Neuronal stem cell (in vitro differentiated cells): ENCODE results near the gene VCL.

ENCODE experiments used
- DNase-seq: peaks from one replicate; pipeline ENCODE4 v3.0.0-alpha.2; 2013; ENCODE audit warnings: low spot score
- H2AFZ ChIP-seq: one replicate; pipeline ENCODE4 v1.6.1; 2013; ENCODE audit warnings: mild to moderate bottlenecking, low read length, inconsistent platforms
- H2AK5ac ChIP-seq: 2 replicates; pipeline ENCODE4 v1.6.1; 2013; ENCODE audit warnings: low read depth, mild to moderate bottlenecking, inconsistent platforms, low read length, moderate library complexity, mixed read lengths
- H2BK120ac ChIP-seq: 2 replicates; pipeline ENCODE4 v1.6.1; 2013; ENCODE audit warnings: low read depth, mild to moderate bottlenecking, inconsistent platforms, low read length, moderate library complexity, mixed read lengths
- H2BK12ac ChIP-seq: one replicate; pipeline ENCODE4 v1.6.1; 2013; ENCODE audit warnings: low read length, inconsistent platforms
- H2BK15ac ChIP-seq: 2 replicates; pipeline ENCODE4 v1.6.1; 2013; ENCODE audit warnings: mild to moderate bottlenecking, low read length, inconsistent platforms, mixed read lengths
- H2BK5ac ChIP-seq: one replicate; pipeline ENCODE4 v1.6.1; 2013; ENCODE audit warnings: inconsistent platforms, mild to moderate bottlenecking, low read length, moderate library complexity
- H3K14ac ChIP-seq: one replicate; pipeline ENCODE4 v1.6.1; 2013; ENCODE audit warnings: low read length, inconsistent platforms
- H3K18ac ChIP-seq: 2 replicates; pipeline ENCODE4 v1.6.1; 2013; ENCODE audit warnings: low read length, inconsistent platforms
- H3K23ac ChIP-seq: 2 replicates; pipeline ENCODE4 v1.6.1; 2013; ENCODE audit warnings: low read depth, mild to moderate bottlenecking, mixed read lengths, low read length, inconsistent platforms; ENCODE audit not compliant: poor library complexity
- H3K27ac ChIP-seq: replicated peaks from 3 replicates; pipeline ENCODE4 v1.5.1; 2013; ENCODE audit warnings: low read length, inconsistent platforms
- H3K27me3 ChIP-seq, 3 experiments: 2 replicates each; pipeline ENCODE4 v1.6.1; 2013; ENCODE audit warnings: low read length in 3 of 3, mild to moderate bottlenecking in 2 of 3, inconsistent platforms in 1 of 3, low read depth in 1 of 3, mixed read lengths in 1 of 3, moderate library complexity in 1 of 3; ENCODE audit not compliant: control insufficient read depth in 3 of 3, insufficient read depth in 3 of 3
- H3K36me3 ChIP-seq, 2 donors: replicated peaks in 1 of 2; 2 replicates each; pipeline ENCODE4 v1.6.1; 2013; ENCODE audit warnings: low read length in 2 of 2; ENCODE audit not compliant: control insufficient read depth in 2 of 2, insufficient read depth in 2 of 2
- H3K4ac ChIP-seq: 2 replicates; pipeline ENCODE4 v1.6.1; 2013; ENCODE audit warnings: inconsistent platforms, mild to moderate bottlenecking, low read length, moderate library complexity
- H3K4me1 ChIP-seq, 2 donors: 1 replicate in 1 of 2; 2 replicates in 1 of 2; pipeline ENCODE4 v1.6.1; 2013; ENCODE audit warnings: low read length in 2 of 2, low read depth in 1 of 2; ENCODE audit not compliant: control insufficient read depth in 2 of 2, insufficient read depth in 1 of 2
- H3K4me2 ChIP-seq: one replicate; pipeline ENCODE4 v1.6.1; 2013; ENCODE audit warnings: mild to moderate bottlenecking, low read length, inconsistent platforms; ENCODE audit not compliant: insufficient read depth, poor library complexity, severe bottlenecking
- H3K4me3 ChIP-seq, 2 donors: 2 replicates each; pipeline ENCODE4 v1.5.1; 2013; ENCODE audit warnings: low read length in 2 of 2, mild to moderate bottlenecking in 2 of 2, inconsistent platforms in 1 of 2, moderate library complexity in 1 of 2
- H3K79me1 ChIP-seq: one replicate; pipeline ENCODE4 v1.6.1; 2013; ENCODE audit warnings: low read depth, mild to moderate bottlenecking, inconsistent platforms, low read length, moderate library complexity
- H3K9ac ChIP-seq: one replicate; pipeline ENCODE4 v1.6.1; 2013; ENCODE audit warnings: mild to moderate bottlenecking, low read depth, low read length, inconsistent platforms; ENCODE audit not compliant: poor library complexity
- H3K9me3 ChIP-seq, 2 donors: replicated peaks in 1 of 2; 2 replicates each; pipeline versions ENCODE3 to v1.6.1; 2013; ENCODE audit warnings: low read length in 2 of 2, mild to moderate bottlenecking in 2 of 2, inconsistent platforms in 1 of 2, low read depth in 1 of 2, mixed read lengths in 1 of 2, moderate library complexity in 1 of 2; ENCODE audit not compliant: control insufficient read depth in 2 of 2, insufficient read depth in 1 of 2
- H4K8ac ChIP-seq: one replicate; pipeline ENCODE4 v1.6.1; 2013; ENCODE audit warnings: low read depth, mild to moderate bottlenecking, inconsistent platforms, low read length, moderate library complexity
- H4K91ac ChIP-seq: one replicate; pipeline ENCODE4 v1.6.1; 2013; ENCODE audit warnings: low read length, low read depth, mild to moderate bottlenecking, inconsistent platforms; ENCODE audit not compliant: poor library complexity
- WGBS, 2 donors: extraction: QIAGEN DNeasy Blood & Tissue Kit; methylation state at CpG; one replicate each; pipeline ENCODE4 v1.1.7; 2013; ENCODE audit warnings: missing lambda C conversion rate in 2 of 2, mixed read lengths in 1 of 2; ENCODE audit not compliant: insufficient read length in 2 of 2, insufficient replicate concordance in 1 of 2; ENCODE audit errors: extremely low coverage in 2 of 2; 5-methylcytosine and 5-hydroxymethylcytosine counted together

Gene VCL

DNA sequence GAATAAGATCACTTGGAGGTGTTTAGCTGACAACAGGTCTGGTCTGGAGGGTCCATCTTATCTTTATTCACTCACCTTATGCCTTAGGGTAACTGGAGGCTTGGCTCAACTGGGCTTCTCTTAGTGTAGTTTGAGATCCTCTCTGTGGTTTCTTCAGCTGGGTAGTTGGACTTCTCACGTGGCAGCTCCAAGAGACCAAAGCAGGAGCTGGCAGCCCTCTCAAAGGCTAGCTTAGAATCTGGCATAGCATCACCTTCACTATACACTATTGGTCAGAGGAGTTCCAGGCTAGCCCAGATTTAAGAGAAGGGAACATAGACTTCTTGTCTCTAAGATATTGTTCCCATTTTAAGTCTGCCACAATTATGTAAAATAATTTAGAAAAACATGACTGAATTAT is 169.5 kb downstream of the VCL start:
- no peak overlapping the region for H3K9ac ChIP-seq
- no peak overlapping the region for H2BK15ac ChIP-seq
- no peak overlapping the region for H3K18ac ChIP-seq
- H3K23ac ChIP-seq, result no peak overlapping the region
- H3K14ac ChIP-seq, result no peak overlapping the region
- no peak overlapping the region for H3K4ac ChIP-seq
- no peak overlapping the region for H2AFZ ChIP-seq
- H2BK5ac ChIP-seq, result no peak overlapping the region
- H3K27me3 ChIP-seq, result no peaks in the 10 kb centered on the region
- no peak overlapping the region for H4K91ac ChIP-seq
- no peak overlapping the region for H2BK120ac ChIP-seq
- no peak overlapping the region for H3K4me2 ChIP-seq
- no CpG with 5 or more reads among the region's 1 CpG for WGBS, 2 donors
- peaks cover 0 to 2% of the 10 kb centered on the region in 2 donors for H3K4me1 ChIP-seq
- DNase-seq, result no peak
- no peak overlapping the region for H2BK12ac ChIP-seq
- no peaks in the 10 kb centered on the region for H3K36me3 ChIP-seq
- no peak overlapping the region for H3K4me3 ChIP-seq
- no peak overlapping the region for H2AK5ac ChIP-seq
- no peaks in the 10 kb centered on the region for H3K9me3 ChIP-seq
- no peaks in the 10 kb centered on the region for H3K79me1 ChIP-seq
- H4K8ac ChIP-seq, result no peak overlapping the region
- no peak overlapping the region for H3K27ac ChIP-seq
